SK-N-SH treated with all-trans-retinoic acid at 6 μM for 48 hours (cell line): ENCODE data around the gene BMP8B.

Source experiments
- ATAC-seq: fragments of 200-7000 bp; cut with Tn5 transposase; 3 replicates; pipeline ENCODE4 v1.9.1; 2020; ENCODE audit warnings: mild to moderate bottlenecking, moderate library complexity
- ARNTL ChIP-seq: fragments of 450-650 bp; formaldehyde crosslinking; IDR thresholded peaks from 2 replicates; pipeline ENCODE4 v1.5.0; 2020; ENCODE audit warnings: low read depth, mild to moderate bottlenecking, moderate library complexity, borderline replicate concordance
- BACH2 ChIP-seq: fragments of 250-450 bp; sonication (Bioruptor Pico); IDR thresholded peaks from 2 replicates; pipeline ENCODE4 v1.9.0; 2021; ENCODE audit warnings: mild to moderate bottlenecking, borderline replicate concordance
- CREB5 ChIP-seq: fragments of 250-450 bp; sonication (Bioruptor Pico); IDR thresholded peaks from 2 replicates; pipeline ENCODE4 v1.5.1; 2020; ENCODE audit warnings: low read depth, mild to moderate bottlenecking, moderate library complexity
- CSDC2 ChIP-seq: fragments of 250-450 bp; sonication (Bioruptor Pico); IDR thresholded peaks from 2 replicates; pipeline ENCODE4 v1.5.0; 2020; ENCODE audit warnings: mild to moderate bottlenecking, moderate library complexity
- ESRRG ChIP-seq: fragments of 250-450 bp; sonication (Bioruptor Pico); IDR thresholded peaks from 2 replicates; pipeline ENCODE4 v1.6.1; 2021; ENCODE audit warnings: mild to moderate bottlenecking
- GLIS3 ChIP-seq: fragments of 250-450 bp; sonication (Bioruptor Pico); IDR thresholded peaks from 2 replicates; pipeline ENCODE4 v1.5.0; 2020; ENCODE audit warnings: mild to moderate bottlenecking, moderate library complexity
- ISL1 ChIP-seq: fragments of 250-450 bp; sonication (Bioruptor Pico); IDR thresholded peaks from 2 replicates; pipeline ENCODE4 v2.1.2; 2022; ENCODE audit warnings: mild to moderate bottlenecking, moderate library complexity
- OSR1 ChIP-seq: fragments of 250-450 bp; sonication (Bioruptor Pico); IDR thresholded peaks from 2 replicates; pipeline ENCODE4 v1.8.0; 2022; ENCODE audit warnings: moderate library complexity, mild to moderate bottlenecking, inconsistent platforms
- PPARA ChIP-seq: fragments of 250-450 bp; sonication (Bioruptor Pico); IDR thresholded peaks from 2 replicates; pipeline ENCODE4 v1.5.0; 2020; ENCODE audit warnings: mild to moderate bottlenecking, borderline replicate concordance
- RARB ChIP-seq: fragments of 250-450 bp; sonication (Bioruptor Pico); IDR thresholded peaks from 2 replicates; pipeline ENCODE4 v1.8.0; 2021; ENCODE audit warnings: mild to moderate bottlenecking, moderate library complexity
- SNAI2 ChIP-seq: fragments of 250-450 bp; sonication (Bioruptor Pico); IDR thresholded peaks from 2 replicates; pipeline ENCODE4 v1.5.0; 2020; ENCODE audit warnings: mild to moderate bottlenecking, moderate library complexity
- TCF4 ChIP-seq: fragments of 250-450 bp; sonication (Bioruptor Pico); IDR thresholded peaks from 2 replicates; pipeline ENCODE4 v1.8.0; 2021; ENCODE audit warnings: mild to moderate bottlenecking, moderate library complexity, borderline replicate concordance
- TOX ChIP-seq: fragments of 250-450 bp; sonication (Bioruptor Pico); IDR thresholded peaks from 2 replicates; pipeline ENCODE4 v1.8.0; 2021; ENCODE audit warnings: mild to moderate bottlenecking, moderate library complexity, borderline replicate concordance
- TSHZ2 ChIP-seq: fragments of 250-450 bp; sonication (Bioruptor Pico); IDR thresholded peaks from 2 replicates; pipeline ENCODE4 v1.5.0; 2020; ENCODE audit warnings: mild to moderate bottlenecking, moderate library complexity
- ZFP3 ChIP-seq: fragments of 250-450 bp; sonication (Bioruptor Pico); IDR thresholded peaks from 2 replicates; pipeline ENCODE4 v1.5.0; 2020; ENCODE audit warnings: mild to moderate bottlenecking, moderate library complexity
- ZFP30 ChIP-seq: fragments of 450-650 bp; formaldehyde crosslinking; IDR thresholded peaks from 2 replicates; pipeline ENCODE4 v1.5.0; 2022; ENCODE audit warnings: mild to moderate bottlenecking, moderate library complexity
- ZNF565 ChIP-seq: fragments of 450-650 bp; formaldehyde crosslinking; conservative IDR thresholded peaks from 2 replicates; pipeline ENCODE4 v1.5.0; 2020; ENCODE audit warnings: low read depth, mild to moderate bottlenecking, moderate library complexity
- ZNF70 ChIP-seq: fragments of 450-650 bp; formaldehyde crosslinking; IDR thresholded peaks from 2 replicates; pipeline ENCODE4 v1.5.0; 2020; ENCODE audit warnings: mild to moderate bottlenecking, moderate library complexity
- TF ChIP-seq, protein P1 (sequence below): fragments of 250-450 bp; sonication (Bioruptor Pico); IDR thresholded peaks from 2 replicates; pipeline ENCODE4 v1.8.0; 2021; ENCODE audit warnings: low read depth, mild to moderate bottlenecking, moderate library complexity, borderline replicate concordance
- TF ChIP-seq, protein P2 (sequence below): fragments of 250-450 bp; sonication (Bioruptor Pico); IDR thresholded peaks from 2 replicates; pipeline ENCODE4 v1.8.0; 2020; ENCODE audit warnings: mild to moderate bottlenecking, moderate library complexity, borderline replicate concordance

Gene BMP8B

DNA sequence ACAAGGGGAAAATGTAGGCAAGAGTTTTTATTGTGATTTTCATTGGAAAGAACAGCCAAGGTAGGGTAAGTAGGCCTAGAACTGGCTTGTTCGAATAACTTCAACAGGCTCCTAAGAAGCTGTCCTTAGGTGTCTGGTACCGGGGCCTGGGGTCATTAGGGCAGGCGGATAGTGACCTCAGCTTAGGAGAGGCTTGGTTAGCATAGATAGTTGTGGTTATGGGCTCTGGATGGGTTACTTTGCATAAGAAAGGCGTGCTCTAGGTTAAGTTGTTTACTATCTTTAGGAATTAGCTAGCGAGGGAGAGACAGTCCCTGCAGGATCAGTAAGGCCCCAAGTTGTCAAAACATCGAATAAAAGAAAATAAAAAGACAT, 76.7 kb downstream of the BMP8B start:
- TF ChIP-seq TCF4 (no peak), PPARA (CRISPR knock-in tag) (no peak), TSHZ2 (CRISPR knock-in tag) (no peak), RARB (CRISPR knock-in tag) (no peak), OSR1 (no peak), SNAI2 (no peak), CREB5 (CRISPR knock-in tag) (no peak), CSDC2 (CRISPR knock-in tag) (no peak), ZNF70 (CRISPR knock-in tag) (no peak), ESRRG (CRISPR knock-in tag) (no peak), ZFP30 (no peak), ZFP3 (CRISPR knock-in tag) (no peak), ZNF565 (CRISPR knock-in tag) (no peak), ISL1 (CRISPR knock-in tag) (no peak), ARNTL (no peak)
- TF ChIP-seq, protein P1, sequence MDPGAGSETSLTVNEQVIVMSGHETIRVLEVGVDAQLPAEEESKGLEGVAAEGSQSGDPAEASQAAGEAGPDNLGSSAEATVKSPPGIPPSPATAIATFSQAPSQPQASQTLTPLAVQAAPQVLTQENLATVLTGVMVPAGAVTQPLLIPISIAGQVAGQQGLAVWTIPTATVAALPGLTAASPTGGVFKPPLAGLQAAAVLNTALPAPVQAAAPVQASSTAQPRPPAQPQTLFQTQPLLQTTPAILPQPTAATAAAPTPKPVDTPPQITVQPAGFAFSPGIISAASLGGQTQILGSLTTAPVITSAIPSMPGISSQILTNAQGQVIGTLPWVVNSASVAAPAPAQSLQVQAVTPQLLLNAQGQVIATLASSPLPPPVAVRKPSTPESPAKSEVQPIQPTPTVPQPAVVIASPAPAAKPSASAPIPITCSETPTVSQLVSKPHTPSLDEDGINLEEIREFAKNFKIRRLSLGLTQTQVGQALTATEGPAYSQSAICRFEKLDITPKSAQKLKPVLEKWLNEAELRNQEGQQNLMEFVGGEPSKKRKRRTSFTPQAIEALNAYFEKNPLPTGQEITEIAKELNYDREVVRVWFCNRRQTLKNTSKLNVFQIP (CRISPR knock-in tag) = no peak
- TF ChIP-seq, protein P2, sequence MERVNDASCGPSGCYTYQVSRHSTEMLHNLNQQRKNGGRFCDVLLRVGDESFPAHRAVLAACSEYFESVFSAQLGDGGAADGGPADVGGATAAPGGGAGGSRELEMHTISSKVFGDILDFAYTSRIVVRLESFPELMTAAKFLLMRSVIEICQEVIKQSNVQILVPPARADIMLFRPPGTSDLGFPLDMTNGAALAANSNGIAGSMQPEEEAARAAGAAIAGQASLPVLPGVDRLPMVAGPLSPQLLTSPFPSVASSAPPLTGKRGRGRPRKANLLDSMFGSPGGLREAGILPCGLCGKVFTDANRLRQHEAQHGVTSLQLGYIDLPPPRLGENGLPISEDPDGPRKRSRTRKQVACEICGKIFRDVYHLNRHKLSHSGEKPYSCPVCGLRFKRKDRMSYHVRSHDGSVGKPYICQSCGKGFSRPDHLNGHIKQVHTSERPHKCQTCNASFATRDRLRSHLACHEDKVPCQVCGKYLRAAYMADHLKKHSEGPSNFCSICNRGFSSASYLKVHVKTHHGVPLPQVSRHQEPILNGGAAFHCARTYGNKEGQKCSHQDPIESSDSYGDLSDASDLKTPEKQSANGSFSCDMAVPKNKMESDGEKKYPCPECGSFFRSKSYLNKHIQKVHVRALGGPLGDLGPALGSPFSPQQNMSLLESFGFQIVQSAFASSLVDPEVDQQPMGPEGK = no peak
- ATAC-seq = no peak

DNA sequence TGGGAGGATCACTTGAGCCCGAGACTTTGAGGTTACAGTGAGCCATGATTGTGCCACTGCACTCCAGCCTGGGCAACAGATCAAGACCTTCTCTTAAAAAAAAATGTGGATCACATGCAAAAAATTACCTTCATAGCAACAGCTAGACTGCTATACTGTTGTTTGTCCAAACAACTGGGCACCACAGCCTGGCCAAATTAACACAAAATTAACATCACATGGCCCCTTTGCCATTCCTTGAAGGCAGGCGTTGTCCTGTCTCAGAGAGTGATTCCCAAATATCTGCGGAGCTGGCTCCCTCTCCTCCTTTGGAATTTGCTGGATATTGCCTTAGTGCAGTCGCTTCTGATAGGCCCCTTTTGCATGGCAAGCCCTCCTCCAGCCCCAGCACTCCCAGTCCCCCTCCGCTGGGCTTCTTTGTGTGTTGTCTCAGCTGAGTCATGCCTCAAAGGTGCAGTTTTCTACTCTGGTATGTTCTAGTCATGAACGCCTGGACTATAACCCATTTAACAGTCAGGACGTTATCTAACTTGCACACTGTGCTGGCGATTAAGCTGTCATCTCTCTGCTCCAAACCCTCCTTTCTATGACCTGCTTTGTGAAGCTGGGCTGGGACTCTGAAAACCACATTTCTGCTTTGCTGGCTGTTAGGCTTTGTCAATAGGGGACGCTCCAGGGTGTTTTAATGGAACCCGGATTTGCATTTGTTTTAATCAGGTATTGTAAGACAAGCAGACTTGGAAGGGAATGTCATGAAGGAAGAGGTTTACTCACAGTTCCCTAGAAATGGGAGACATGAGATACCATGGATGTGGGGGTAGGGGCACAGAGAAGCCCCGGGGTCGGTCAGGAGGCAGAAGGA, 77.3 kb downstream of the BMP8B start:
- no peak for ATAC-seq
- TF ChIP-seq ZFP3 (CRISPR knock-in tag) (no peak), GLIS3 (CRISPR knock-in tag) (no peak), BACH2 (CRISPR knock-in tag) (no peak), CSDC2 (CRISPR knock-in tag) (no peak)
- TF ChIP-seq, protein P1 (CRISPR knock-in tag) = no peak

- TF ChIP-seq BACH2 (CRISPR knock-in tag) (no peak), ESRRG (CRISPR knock-in tag) (no peak), TOX (CRISPR knock-in tag) (no peak), CREB5 (CRISPR knock-in tag) (no peak)
- TF ChIP-seq, protein P2 = no peak
- TF ChIP-seq, all 23 proteins: peak for 0
- ATAC-seq = no peak
Observed at GRCh38 chr1:39707506-39707905, 81.2 kb downstream of the BMP8B start.
